PC-3 (cell line): ENCODE data around the gene FRZB. TPM values are rescaled to one million over a fixed set of nuclear protein-coding genes. Genes with fewer than 3 reads are reported as not detected.
A peak's percentile ranks its signal among the peaks of the same experiment; 100 is the strongest.
"Not testable (repeated sequence)": the region's sequence is repeated elsewhere in the genome, so short reads cannot be mapped to it uniquely, and the experiment has no call there.

Experiments used
- ATAC-seq: fragments of 200-7000 bp; cut with Tn5 transposase; 2 replicates; pipeline ENCODE4 v1.9.1; 2020; ENCODE audit warnings: mild to moderate bottlenecking, moderate library complexity
- BruUV-seq: library from RNA; stranded (reverse); fragments of 400-500 nt; replicated peaks from 2 replicates; lab custom pipeline; 2021; lab: Mats Ljungman, UMichigan
- CTCF ChIA-PET: fragments of 300-600 bp; sonication (Branson Sonifier 250); formaldehyde crosslinking; loops from one replicate; lab custom pipeline; 2022; ENCODE audit warnings: antibody characterized with exemption; lab: Charles Lee
- POLR2A ChIA-PET: fragments of 300-600 bp; sonication (Branson Sonifier 250); formaldehyde crosslinking; loops from one replicate; lab custom pipeline; 2022; ENCODE audit warnings: antibody characterized with exemption; ENCODE audit not compliant: unreplicated experiment; lab: Charles Lee
- DNase-seq: peaks from one replicate; pipeline ENCODE4 v3.0.0-alpha.2; 2015
- H2AFZ ChIP-seq: fragments of 300-600 bp; sonication (generic); 2 replicates; pipeline ENCODE4 v1.6.0; 2016; ENCODE audit warnings: antibody characterized with exemption, low read length
- H3F3A ChIP-seq: fragments of 300-600 bp; sonication (generic); one replicate; pipeline ENCODE4 v1.6.0; 2017; ENCODE audit warnings: antibody characterized with exemption, low read length, control low read depth, mild to moderate bottlenecking; ENCODE audit not compliant: unreplicated experiment
- H3K27ac ChIP-seq: fragments of 300-600 bp; sonication (generic); 2 replicates; pipeline ENCODE4 v1.5.1; 2016; ENCODE audit warnings: mild to moderate bottlenecking, low read length
- H3K27me3 ChIP-seq: fragments of 300-600 bp; sonication (generic); 2 replicates; pipeline ENCODE4 v1.6.1; 2016; ENCODE audit warnings: low read length, mixed read lengths
- H3K36me3 ChIP-seq: fragments of 300-600 bp; sonication (generic); 2 replicates; pipeline ENCODE4 v1.6.1; 2016; ENCODE audit warnings: low read depth, mixed run types, low read length, mixed read lengths
- H3K4me1 ChIP-seq: fragments of 300-600 bp; sonication (generic); 2 replicates; pipeline ENCODE4 v1.5.1; 2016; ENCODE audit warnings: low read length; ENCODE audit not compliant: insufficient read depth
- H3K4me2 ChIP-seq: fragments of 300-600 bp; sonication (generic); 2 replicates; pipeline ENCODE4 v1.6.0; 2016; ENCODE audit warnings: low read length
- H3K4me3 ChIP-seq: fragments of 300-600 bp; sonication (generic); 2 replicates; pipeline ENCODE4 v1.5.1; 2016; ENCODE audit warnings: mild to moderate bottlenecking, low read length, mixed read lengths
- H3K79me2 ChIP-seq: fragments of 300-600 bp; sonication (generic); 2 replicates; pipeline ENCODE4 v1.6.1; 2017; ENCODE audit warnings: low read length, mixed read lengths
- H3K9ac ChIP-seq: fragments of 300-600 bp; sonication (generic); 2 replicates; pipeline ENCODE4 v1.6.0; 2016; ENCODE audit warnings: mild to moderate bottlenecking, low read length
- H3K9me2 ChIP-seq: fragments of 300-600 bp; sonication (generic); replicated peaks from 2 replicates; pipeline ENCODE4 v1.6.1; 2016; ENCODE audit warnings: mixed run types, low read length, mixed read lengths
- H3K9me3 ChIP-seq: fragments of 300-600 bp; sonication (generic); 2 replicates; pipeline ENCODE4 v1.6.1; 2016; ENCODE audit warnings: low read length, mixed read lengths
- H4K20me1 ChIP-seq: fragments of 300-600 bp; sonication (generic); 2 replicates; pipeline ENCODE4 v1.6.1; 2016; ENCODE audit warnings: low read length, mixed read lengths
- EZH2 ChIP-seq: fragments of 300-600 bp; sonication (generic); IDR thresholded peaks from one replicate; pipeline ENCODE4 v1.6.1; 2017; ENCODE audit warnings: antibody characterized with exemption, mild to moderate bottlenecking, low read length; ENCODE audit not compliant: unreplicated experiment
- EZH2phosphoT487 ChIP-seq: fragments of 300-600 bp; sonication (generic); IDR thresholded peaks from 2 replicates; pipeline ENCODE4 v1.6.1; 2018; ENCODE audit warnings: mild to moderate bottlenecking, antibody characterized with exemption, low read length, borderline replicate concordance
- intact Hi-C: fragments of 100-400 bp; cut with micrococcal nuclease; formaldehyde crosslinking; loops from 2 replicates; pipeline ENCODE4 v1.9.0; 2023
- total RNA-seq: library from RNA; depleted of rRNA; stranded (reverse); fragments of >200 nt; gene quantifications from 2 replicates; pipeline ENCODE4 v1.2.3, GENCODE V29; 2014
- TF ChIP-seq, protein P1 (sequence below): fragments of 300-600 bp; sonication (generic); conservative IDR thresholded peaks from 2 replicates; pipeline ENCODE4 v1.5.1; 2017; ENCODE audit warnings: antibody characterized with exemption, low read depth, mild to moderate bottlenecking, low read length

FRZB gene
- total RNA-seq, 1 experiment from 2014 or later = 0.11 TPM

DNA sequence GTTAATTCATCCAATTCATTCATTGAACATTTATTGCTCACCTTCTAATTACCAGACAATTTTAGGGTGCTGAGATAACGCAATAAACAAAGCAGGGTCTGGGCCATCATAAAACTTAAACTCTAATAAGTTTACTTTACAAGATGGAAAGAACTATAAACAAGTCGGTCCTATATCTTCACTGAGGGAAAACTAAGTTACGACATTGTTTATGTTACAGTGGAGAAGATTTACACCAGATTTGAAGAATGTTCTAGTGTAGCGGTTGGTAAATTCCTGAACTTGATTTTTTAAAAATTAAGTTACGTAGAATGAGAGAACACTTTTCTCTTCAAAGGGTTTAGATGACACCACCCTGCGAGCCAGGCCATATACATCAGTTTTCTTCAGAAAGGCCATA, 20.7 kb upstream of the FRZB start:
- POLR2A ChIA-PET = no interaction called here
- H3K4me2 ChIP-seq = no peak overlapping the region
- no peaks in the 10 kb centered on the region for H4K20me1 ChIP-seq
- H3F3A ChIP-seq = no peaks in the 10 kb centered on the region
- H3K27me3 ChIP-seq = no peaks in the 10 kb centered on the region
- ATAC-seq (no peak), DNase-seq (no peak)
- no peaks in the 10 kb centered on the region for H3K9me2 ChIP-seq
- intact Hi-C loops = no loop called here
- no TSS peak for BruUV-seq
- H3K4me3 ChIP-seq = no peak overlapping the region
- TF ChIP-seq EZH2 (no peak), EZH2phosphoT487 (no peak)
- TF ChIP-seq, protein P1, sequence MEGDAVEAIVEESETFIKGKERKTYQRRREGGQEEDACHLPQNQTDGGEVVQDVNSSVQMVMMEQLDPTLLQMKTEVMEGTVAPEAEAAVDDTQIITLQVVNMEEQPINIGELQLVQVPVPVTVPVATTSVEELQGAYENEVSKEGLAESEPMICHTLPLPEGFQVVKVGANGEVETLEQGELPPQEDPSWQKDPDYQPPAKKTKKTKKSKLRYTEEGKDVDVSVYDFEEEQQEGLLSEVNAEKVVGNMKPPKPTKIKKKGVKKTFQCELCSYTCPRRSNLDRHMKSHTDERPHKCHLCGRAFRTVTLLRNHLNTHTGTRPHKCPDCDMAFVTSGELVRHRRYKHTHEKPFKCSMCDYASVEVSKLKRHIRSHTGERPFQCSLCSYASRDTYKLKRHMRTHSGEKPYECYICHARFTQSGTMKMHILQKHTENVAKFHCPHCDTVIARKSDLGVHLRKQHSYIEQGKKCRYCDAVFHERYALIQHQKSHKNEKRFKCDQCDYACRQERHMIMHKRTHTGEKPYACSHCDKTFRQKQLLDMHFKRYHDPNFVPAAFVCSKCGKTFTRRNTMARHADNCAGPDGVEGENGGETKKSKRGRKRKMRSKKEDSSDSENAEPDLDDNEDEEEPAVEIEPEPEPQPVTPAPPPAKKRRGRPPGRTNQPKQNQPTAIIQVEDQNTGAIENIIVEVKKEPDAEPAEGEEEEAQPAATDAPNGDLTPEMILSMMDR = no peak
- H2AFZ ChIP-seq = no peak overlapping the region
- H3K9ac ChIP-seq = no peak overlapping the region
- H3K4me1 ChIP-seq = peaks cover 10% of the 10 kb centered on the region; the same call in 1 of the 2 replicates
- H3K27ac ChIP-seq = no peak overlapping the region
- H3K36me3 ChIP-seq = no peaks in the 10 kb centered on the region
- no peaks in the 10 kb centered on the region for H3K79me2 ChIP-seq
- no peaks in the 10 kb centered on the region for H3K9me3 ChIP-seq
- CTCF ChIA-PET = no interaction called here

DNA sequence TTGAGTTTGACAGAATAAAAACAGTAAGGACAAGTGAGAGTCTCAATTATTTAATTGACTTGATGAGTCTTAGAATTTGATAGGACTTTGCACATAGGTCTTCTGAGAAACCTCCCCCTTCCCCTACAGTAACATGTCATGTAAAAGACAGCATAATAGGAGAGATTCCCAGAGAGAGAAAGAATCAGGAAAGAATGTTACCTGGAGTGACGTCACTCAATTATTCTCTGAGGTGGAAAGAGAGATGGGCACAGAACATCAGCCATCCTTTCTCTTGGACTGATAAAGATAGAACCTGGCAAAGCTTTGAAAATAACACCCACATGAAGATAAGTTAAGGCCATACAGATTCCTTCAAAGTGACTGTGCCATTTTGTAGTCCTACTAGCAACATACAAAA, 19.3 kb upstream of the FRZB start:
- Histone ChIP-seq H3K4me3 (no peak overlapping the region), H3K36me3 (no peaks in the 10 kb centered on the region), H3K9ac (no peak overlapping the region), H3K27me3 (no peaks in the 10 kb centered on the region), H2AFZ (no peak overlapping the region), H3K27ac (no peak overlapping the region), H4K20me1 (no peaks in the 10 kb centered on the region), H3K79me2 (no peaks in the 10 kb centered on the region), H3K9me3 (no peaks in the 10 kb centered on the region), H3K4me1 (peaks cover 10% of the 10 kb centered on the region; the same call in 1 of the 2 replicates), H3F3A (no peaks in the 10 kb centered on the region), H3K4me2 (no peak overlapping the region), H3K9me2 (no peaks in the 10 kb centered on the region)
- CTCF ChIA-PET = no interaction called here
- BruUV-seq = no TSS peak
- POLR2A ChIA-PET = no interaction called here
- intact Hi-C loops = no loop called here
- ATAC-seq (no peak), DNase-seq (no peak)
- TF ChIP-seq EZH2phosphoT487 (no peak), EZH2 (no peak)
- TF ChIP-seq, protein P1 = no peak

- peak; percentile 32 for DNase-seq
- BruUV-seq = no TSS peak
- no peaks in the 10 kb centered on the region for H3K9me2 ChIP-seq
- H3K4me2 ChIP-seq = 0 out of 2 replicates have a peak overlapping the region, but pooled peaks have one; percentile 7
- H3K27ac ChIP-seq = no peak overlapping the region
- ChIA-PET CTCF (no interaction called here), POLR2A (no interaction called here)
- H2AFZ ChIP-seq = no peak overlapping the region
- no peak overlapping the region for H3K4me3 ChIP-seq
- no peak overlapping the region for H3K9ac ChIP-seq
- H3K4me1 ChIP-seq = peaks cover 10% of the 10 kb centered on the region; the same call in 1 of the 2 replicates
- TF ChIP-seq, protein P1 = no peak
- no peak for TF ChIP-seq EZH2
- TF ChIP-seq EZH2phosphoT487 = no peak
- no peaks in the 10 kb centered on the region for H3K27me3 ChIP-seq
- ATAC-seq = peak; percentile 72
- no peaks in the 10 kb centered on the region for H3F3A ChIP-seq
- H3K79me2 ChIP-seq = no peaks in the 10 kb centered on the region
- H3K9me3 ChIP-seq = no peaks in the 10 kb centered on the region
- H3K36me3 ChIP-seq = no peaks in the 10 kb centered on the region
- intact Hi-C loops = no loop called here
- H4K20me1 ChIP-seq = no peaks in the 10 kb centered on the region
Observed at GRCh38 chr2:182883451-182883850, 17.0 kb upstream of the FRZB start.

- POLR2A ChIA-PET, H3K9me3 ChIP-seq, H4K20me1 ChIP-seq, H3K27me3 ChIP-seq, H3K9me2 ChIP-seq, H2AFZ ChIP-seq, H3K4me1 ChIP-seq, intact Hi-C loops, H3K4me3 ChIP-seq, DNase-seq, H3K27ac ChIP-seq, BruUV-seq, H3K9ac ChIP-seq, CTCF ChIA-PET, H3F3A ChIP-seq, ATAC-seq, H3K4me2 ChIP-seq, H3K79me2 ChIP-seq, H3K36me3 ChIP-seq: not testable (repeated sequence)
Observed at GRCh38 chr2:182880100-182880499, 13.7 kb upstream of the FRZB start.
